Parathyroid adenoma (tissue), 2 donors: Measurements from ENCODE around the gene MGAM2.

Experiments used
- H2AFZ ChIP-seq: fragments of 300-600 bp; sonication (generic); one replicate; pipeline ENCODE4 v1.7.0; 2017; ENCODE audit warnings: antibody characterized with exemption, mild to moderate bottlenecking
- H3K27ac ChIP-seq: fragments of 300-600 bp; sonication (generic); one replicate; pipeline ENCODE4 v1.7.0; 2017
- H3K27me3 ChIP-seq: fragments of 300-600 bp; sonication (generic); one replicate; pipeline ENCODE4 v1.7.0; 2017; ENCODE audit warnings: low read length; ENCODE audit not compliant: control insufficient read depth, insufficient read depth
- H3K36me3 ChIP-seq: fragments of 300-600 bp; sonication (generic); one replicate; pipeline ENCODE4 v1.7.0; 2017; ENCODE audit warnings: low read length; ENCODE audit not compliant: control insufficient read depth, insufficient read depth
- H3K4me1 ChIP-seq: fragments of 300-600 bp; sonication (generic); one replicate; pipeline ENCODE4 v1.7.0; 2017; ENCODE audit warnings: control low read depth
- H3K4me2 ChIP-seq: fragments of 300-600 bp; sonication (generic); one replicate; pipeline ENCODE4 v1.7.0; 2017; ENCODE audit warnings: low read length
- H3K4me3 ChIP-seq: fragments of 300-600 bp; sonication (generic); one replicate; pipeline ENCODE4 v1.7.0; 2017; ENCODE audit warnings: low read depth, low read length
- H3K79me2 ChIP-seq: fragments of 300-600 bp; sonication (generic); one replicate; pipeline ENCODE4 v1.7.0; 2017; ENCODE audit warnings: control low read depth
- H3K9ac ChIP-seq: fragments of 300-600 bp; sonication (generic); one replicate; pipeline ENCODE4 v1.7.0; 2017; ENCODE audit warnings: mild to moderate bottlenecking
- H3K9me3 ChIP-seq: fragments of 300-600 bp; sonication (generic); one replicate; pipeline ENCODE4 v1.7.0; 2017; ENCODE audit warnings: low read length; ENCODE audit not compliant: control insufficient read depth
- TF ChIP-seq, protein P1 (sequence below): fragments of 300-600 bp; sonication (generic); IDR thresholded peaks from one replicate; pipeline ENCODE4 v1.7.0; 2017; ENCODE audit warnings: antibody characterized with exemption, mild to moderate bottlenecking
- donor health status: primary hyperparathyroidism.

Gene MGAM2

DNA sequence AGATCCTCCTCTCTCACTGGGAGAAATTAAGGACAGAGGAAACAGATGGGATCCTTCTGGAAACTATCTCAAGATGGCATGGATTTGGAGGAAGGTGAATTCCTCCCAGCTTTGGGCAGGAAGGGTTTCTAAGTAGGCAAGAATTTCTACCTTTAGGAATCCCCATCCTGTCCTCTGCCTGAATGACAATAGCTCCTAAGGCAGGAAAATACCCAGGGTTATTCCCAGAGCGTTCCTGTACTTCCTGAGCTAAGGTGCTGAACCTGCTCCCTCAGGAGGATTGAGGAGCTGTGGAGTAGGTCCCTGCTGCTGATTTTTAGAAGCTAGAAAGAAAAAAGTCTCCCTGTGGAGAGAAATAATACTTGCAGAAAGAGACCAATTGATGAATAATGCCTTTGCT, 568 bp downstream of the MGAM2 start:
- Histone ChIP-seq H3K27me3 (no peaks in the 10 kb centered on the region), H3K4me1 (no peaks in the 10 kb centered on the region), H3K9me3 (no peaks in the 10 kb centered on the region), H2AFZ (no peak overlapping the region), H3K36me3 (no peaks in the 10 kb centered on the region), H3K9ac (no peak overlapping the region), H3K27ac (no peak overlapping the region), H3K4me2 (no peak overlapping the region), H3K79me2 (no peaks in the 10 kb centered on the region), H3K4me3 (no peak overlapping the region)
- TF ChIP-seq, protein P1, sequence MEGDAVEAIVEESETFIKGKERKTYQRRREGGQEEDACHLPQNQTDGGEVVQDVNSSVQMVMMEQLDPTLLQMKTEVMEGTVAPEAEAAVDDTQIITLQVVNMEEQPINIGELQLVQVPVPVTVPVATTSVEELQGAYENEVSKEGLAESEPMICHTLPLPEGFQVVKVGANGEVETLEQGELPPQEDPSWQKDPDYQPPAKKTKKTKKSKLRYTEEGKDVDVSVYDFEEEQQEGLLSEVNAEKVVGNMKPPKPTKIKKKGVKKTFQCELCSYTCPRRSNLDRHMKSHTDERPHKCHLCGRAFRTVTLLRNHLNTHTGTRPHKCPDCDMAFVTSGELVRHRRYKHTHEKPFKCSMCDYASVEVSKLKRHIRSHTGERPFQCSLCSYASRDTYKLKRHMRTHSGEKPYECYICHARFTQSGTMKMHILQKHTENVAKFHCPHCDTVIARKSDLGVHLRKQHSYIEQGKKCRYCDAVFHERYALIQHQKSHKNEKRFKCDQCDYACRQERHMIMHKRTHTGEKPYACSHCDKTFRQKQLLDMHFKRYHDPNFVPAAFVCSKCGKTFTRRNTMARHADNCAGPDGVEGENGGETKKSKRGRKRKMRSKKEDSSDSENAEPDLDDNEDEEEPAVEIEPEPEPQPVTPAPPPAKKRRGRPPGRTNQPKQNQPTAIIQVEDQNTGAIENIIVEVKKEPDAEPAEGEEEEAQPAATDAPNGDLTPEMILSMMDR, result no peak

DNA sequence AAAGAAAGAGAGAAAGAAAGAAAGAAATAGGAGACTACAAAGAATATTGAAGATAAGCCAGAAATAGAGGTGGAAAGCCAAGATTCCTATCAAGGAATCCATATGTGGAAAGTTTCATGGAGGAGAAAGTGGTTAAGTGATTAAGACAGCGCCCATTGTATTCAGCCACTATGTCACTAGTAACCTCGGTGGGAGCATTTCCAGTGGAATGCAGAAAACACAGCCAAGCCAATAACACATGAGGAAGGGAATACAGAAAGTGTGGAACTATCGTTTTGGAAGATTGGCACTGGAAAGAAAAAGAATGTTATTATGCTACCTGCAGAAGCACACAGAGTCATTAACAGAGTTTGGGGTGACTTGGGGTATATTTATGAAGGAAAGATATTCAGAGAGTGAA, 2.7 kb downstream of the MGAM2 start:
- Histone ChIP-seq H3K27me3 (no peaks in the 10 kb centered on the region), H3K9ac (no peak overlapping the region), H2AFZ (no peak overlapping the region), H3K79me2 (no peaks in the 10 kb centered on the region), H3K9me3 (no peaks in the 10 kb centered on the region), H3K4me1 (no peaks in the 10 kb centered on the region), H3K4me3 (no peak overlapping the region), H3K4me2 (no peak overlapping the region), H3K36me3 (no peaks in the 10 kb centered on the region), H3K27ac (no peak overlapping the region)
- TF ChIP-seq, protein P1, result no peak

DNA sequence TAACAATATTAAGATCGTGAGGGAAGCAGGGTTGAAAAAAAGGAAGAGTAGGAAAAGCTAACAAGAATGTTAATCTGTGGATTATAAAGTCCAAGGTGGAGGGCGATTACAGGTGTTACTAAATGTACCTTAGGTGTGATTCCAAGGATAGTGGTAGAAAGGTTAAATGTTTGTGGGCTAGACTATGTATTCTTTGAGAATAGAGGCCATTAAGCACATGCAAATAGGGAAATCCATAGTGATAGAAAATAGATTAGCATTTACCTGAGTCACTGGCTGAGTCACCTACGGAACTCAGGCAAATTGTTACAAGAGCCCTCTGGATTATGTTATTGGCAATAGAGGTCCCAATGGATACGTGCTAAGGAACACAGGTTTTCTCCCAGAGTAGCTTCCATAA, 9.0 kb downstream of the MGAM2 start:
- H3K27me3 ChIP-seq, result no peaks in the 10 kb centered on the region
- no peaks in the 10 kb centered on the region for H3K9me3 ChIP-seq
- H3K4me3 ChIP-seq, result no peak overlapping the region
- H3K4me2 ChIP-seq, result no peak overlapping the region
- H3K79me2 ChIP-seq, result no peaks in the 10 kb centered on the region
- no peak overlapping the region for H3K9ac ChIP-seq
- TF ChIP-seq, protein P1, result no peak
- H3K4me1 ChIP-seq, result no peaks in the 10 kb centered on the region
- no peaks in the 10 kb centered on the region for H3K36me3 ChIP-seq
- no peak overlapping the region for H3K27ac ChIP-seq
- no peak overlapping the region for H2AFZ ChIP-seq

DNA sequence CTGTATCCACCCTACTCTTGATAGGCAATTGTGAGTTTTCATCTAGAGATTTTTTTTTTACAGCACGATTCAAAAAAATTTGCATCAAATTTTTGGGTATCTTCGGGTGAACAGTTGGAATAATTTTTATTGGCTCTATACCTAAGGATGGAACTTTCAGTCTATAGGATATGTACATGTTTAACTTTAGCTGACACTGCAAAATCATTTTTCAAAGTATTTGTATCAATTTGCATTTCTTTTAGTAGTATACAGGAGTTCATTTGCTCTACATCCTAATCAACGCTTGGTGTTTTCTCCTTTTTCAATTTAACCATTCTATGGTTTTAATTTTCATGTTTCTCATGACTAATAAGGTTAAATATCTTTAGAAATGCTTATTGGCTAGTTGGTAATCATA, 11.7 kb downstream of the MGAM2 start:
- Histone ChIP-seq H3K27ac (no peak overlapping the region), H3K79me2 (no peaks in the 10 kb centered on the region), H3K4me3 (no peak overlapping the region), H3K27me3 (no peaks in the 10 kb centered on the region), H3K4me1 (no peaks in the 10 kb centered on the region), H3K4me2 (no peak overlapping the region), H3K9ac (no peak overlapping the region), H2AFZ (no peak overlapping the region), H3K36me3 (no peaks in the 10 kb centered on the region), H3K9me3 (no peaks in the 10 kb centered on the region)
- TF ChIP-seq, protein P1, result no peak

DNA sequence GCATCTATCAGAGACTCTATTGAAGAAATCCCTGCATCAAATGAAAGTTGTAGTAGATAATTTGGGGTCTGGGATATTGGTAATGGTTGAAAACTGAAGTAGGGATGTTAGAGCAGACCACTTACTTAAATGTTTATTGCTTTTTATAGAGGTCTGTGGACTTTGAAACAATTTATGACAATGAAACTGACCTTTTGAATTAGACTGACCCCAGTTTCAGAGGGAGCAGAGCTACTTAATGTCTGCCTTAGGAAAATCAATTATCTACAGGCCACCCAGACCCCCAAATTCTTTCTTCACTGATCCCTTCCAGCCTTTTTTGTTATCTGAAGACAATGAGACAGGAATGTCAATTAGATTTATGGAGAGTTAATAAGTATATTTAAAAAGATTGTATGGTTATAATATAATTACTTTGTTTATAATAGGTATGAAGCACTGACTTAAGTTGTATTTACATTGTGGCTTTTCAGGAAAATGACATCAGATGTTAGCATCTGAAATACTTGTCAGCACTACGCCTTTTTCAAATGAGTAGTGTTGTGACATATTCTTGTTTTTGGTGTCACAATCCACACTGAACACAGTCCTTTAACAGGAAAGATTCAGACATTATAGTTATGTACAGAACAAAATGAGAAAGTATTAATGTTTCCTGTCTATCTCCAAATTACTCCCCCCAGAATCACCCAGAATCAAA, 13.9 kb downstream of the MGAM2 start:
- no peak overlapping the region for H2AFZ ChIP-seq
- H3K27ac ChIP-seq, result no peak overlapping the region
- TF ChIP-seq, protein P1, result no peak
- no peaks in the 10 kb centered on the region for H3K9me3 ChIP-seq
- H3K27me3 ChIP-seq, result no peaks in the 10 kb centered on the region
- H3K36me3 ChIP-seq, result no peaks in the 10 kb centered on the region
- no peak overlapping the region for H3K4me3 ChIP-seq
- H3K9ac ChIP-seq, result no peak overlapping the region
- H3K4me1 ChIP-seq, result no peaks in the 10 kb centered on the region
- no peak overlapping the region for H3K4me2 ChIP-seq
- no peaks in the 10 kb centered on the region for H3K79me2 ChIP-seq
